SU-DHL-6 (cell line): ENCODE data around the gene PIEZO1.

ENCODE experiments used
- H2AFZ ChIP-seq: fragments of 200-600 bp; sonication (generic); 2 replicates; pipeline ENCODE4 v1.6.1; 2014; ENCODE audit warnings: low read depth, mild to moderate bottlenecking, moderate library complexity, mixed read lengths, antibody characterized with exemption, low read length; ENCODE audit not compliant: severe bottlenecking
- H3F3A ChIP-seq: fragments of 200-600 bp; shearing (Covaris generic); 2 replicates; pipeline ENCODE4 v1.6.0; 2016; ENCODE audit warnings: antibody characterized with exemption, mild to moderate bottlenecking; ENCODE audit not compliant: insufficient read depth
- H3K27ac ChIP-seq: fragments of 200-600 bp; sonication (generic); 2 replicates; pipeline ENCODE4 v1.5.1; 2016; ENCODE audit warnings: low read depth, mild to moderate bottlenecking, low read length, moderate library complexity, mixed read lengths
- H3K27me3 ChIP-seq: fragments of 200-600 bp; sonication (generic), shearing (Covaris generic); 2 replicates; pipeline ENCODE4 v1.6.0; 2014; ENCODE audit warnings: mild to moderate bottlenecking, low read length
- H3K36me3 ChIP-seq: fragments of 200-600 bp; sonication (generic); 2 replicates; pipeline ENCODE4 v1.6.1; 2014; ENCODE audit warnings: mild to moderate bottlenecking, low read length, mixed read lengths
- H3K4me2 ChIP-seq: fragments of 300-600, 200-600 bp; shearing (Covaris generic), sonication (generic); 2 replicates; pipeline ENCODE4 v1.6.0; 2014; ENCODE audit warnings: low read length, low read depth, mild to moderate bottlenecking; ENCODE audit not compliant: poor library complexity, severe bottlenecking
- H3K4me3 ChIP-seq: fragments of 200-600 bp; sonication (generic); 2 replicates; pipeline ENCODE4 v1.5.1; 2014; ENCODE audit warnings: antibody characterized with exemption, low read length, mild to moderate bottlenecking, mixed read lengths; ENCODE audit not compliant: insufficient read depth, poor library complexity, severe bottlenecking
- H3K79me2 ChIP-seq: fragments of 200-600 bp; sonication (generic); 2 replicates; pipeline ENCODE4 v1.6.1; 2014; ENCODE audit warnings: mild to moderate bottlenecking, low read length, moderate library complexity; ENCODE audit not compliant: insufficient read depth
- H3K9ac ChIP-seq: fragments of 200-600 bp; sonication (generic); 2 replicates; pipeline ENCODE4 v1.7.0; 2014; ENCODE audit warnings: mild to moderate bottlenecking, low read length
- H3K9me2 ChIP-seq: fragments of 200-600 bp; sonication (generic); replicated peaks from 2 replicates; pipeline ENCODE4 v1.6.1; 2014; ENCODE audit warnings: low read length; ENCODE audit not compliant: insufficient read depth
- H3K9me3 ChIP-seq: fragments of 200-600 bp; sonication (generic); 2 replicates; pipeline ENCODE4 v1.6.1; 2014; ENCODE audit warnings: low read length, mixed read lengths; ENCODE audit not compliant: insufficient read depth
- H4K20me1 ChIP-seq: fragments of 200-600 bp; sonication (generic); 2 replicates; pipeline ENCODE4 v1.6.1; 2014; ENCODE audit warnings: low read depth, mild to moderate bottlenecking, antibody characterized with exemption, low read length, moderate library complexity, mixed read lengths
- EZH2phosphoT487 ChIP-seq: fragments of 200-600 bp; sonication (generic), shearing (Covaris generic); conservative IDR thresholded peaks from 2 replicates; pipeline ENCODE4 v1.6.1; 2018; ENCODE audit warnings: mild to moderate bottlenecking, antibody characterized with exemption, low read length, moderate library complexity, mixed read lengths
- TF ChIP-seq, protein P1 (sequence below): fragments of 200-600 bp; sonication (generic); IDR thresholded peaks from one replicate; pipeline ENCODE4 v1.5.1; 2017; ENCODE audit warnings: antibody characterized with exemption, mild to moderate bottlenecking, low read length, moderate library complexity; ENCODE audit not compliant: insufficient read depth, poor library complexity, severe bottlenecking

Gene PIEZO1

GRCh38 chr16:88775825-88776224 is 9.2 kb downstream of the PIEZO1 start:
- Histone ChIP-seq H3K4me3 (no peak overlapping the region), H3K27me3 (no peaks in the 10 kb centered on the region), H3K27ac (no peak overlapping the region), H4K20me1 (no peaks in the 10 kb centered on the region), H3F3A (no peaks in the 10 kb centered on the region), H3K9me2 (no peaks in the 10 kb centered on the region), H3K9ac (no peak overlapping the region), H3K79me2 (no peaks in the 10 kb centered on the region), H3K36me3 (no peaks in the 10 kb centered on the region), H3K9me3 (no peaks in the 10 kb centered on the region), H3K4me2 (no peak overlapping the region), H2AFZ (no peak overlapping the region)
- TF ChIP-seq, protein P1, sequence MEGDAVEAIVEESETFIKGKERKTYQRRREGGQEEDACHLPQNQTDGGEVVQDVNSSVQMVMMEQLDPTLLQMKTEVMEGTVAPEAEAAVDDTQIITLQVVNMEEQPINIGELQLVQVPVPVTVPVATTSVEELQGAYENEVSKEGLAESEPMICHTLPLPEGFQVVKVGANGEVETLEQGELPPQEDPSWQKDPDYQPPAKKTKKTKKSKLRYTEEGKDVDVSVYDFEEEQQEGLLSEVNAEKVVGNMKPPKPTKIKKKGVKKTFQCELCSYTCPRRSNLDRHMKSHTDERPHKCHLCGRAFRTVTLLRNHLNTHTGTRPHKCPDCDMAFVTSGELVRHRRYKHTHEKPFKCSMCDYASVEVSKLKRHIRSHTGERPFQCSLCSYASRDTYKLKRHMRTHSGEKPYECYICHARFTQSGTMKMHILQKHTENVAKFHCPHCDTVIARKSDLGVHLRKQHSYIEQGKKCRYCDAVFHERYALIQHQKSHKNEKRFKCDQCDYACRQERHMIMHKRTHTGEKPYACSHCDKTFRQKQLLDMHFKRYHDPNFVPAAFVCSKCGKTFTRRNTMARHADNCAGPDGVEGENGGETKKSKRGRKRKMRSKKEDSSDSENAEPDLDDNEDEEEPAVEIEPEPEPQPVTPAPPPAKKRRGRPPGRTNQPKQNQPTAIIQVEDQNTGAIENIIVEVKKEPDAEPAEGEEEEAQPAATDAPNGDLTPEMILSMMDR = no peak
- no peak for TF ChIP-seq EZH2phosphoT487

GRCh38 chr16:88774544-88775393 is 10.3 kb downstream of the PIEZO1 start:
- Histone ChIP-seq H4K20me1 (no peaks in the 10 kb centered on the region), H3K36me3 (no peaks in the 10 kb centered on the region), H3K9me3 (no peaks in the 10 kb centered on the region), H3K9ac (no peak overlapping the region), H3K4me3 (no peak overlapping the region), H3K27ac (no peak overlapping the region), H3K4me2 (no peak overlapping the region), H2AFZ (no peak overlapping the region), H3K27me3 (no peaks in the 10 kb centered on the region), H3K79me2 (no peaks in the 10 kb centered on the region), H3F3A (no peaks in the 10 kb centered on the region), H3K9me2 (no peaks in the 10 kb centered on the region)
- TF ChIP-seq, protein P1 = no peak
- no peak for TF ChIP-seq EZH2phosphoT487

GRCh38 chr16:88773812-88774291 is 11.2 kb downstream of the PIEZO1 start:
- Histone ChIP-seq H3K9me2 (no peaks in the 10 kb centered on the region), H3K4me3 (no peak overlapping the region), H3K9ac (no peak overlapping the region), H3K27ac (no peak overlapping the region), H3K79me2 (no peaks in the 10 kb centered on the region), H3K4me2 (no peak overlapping the region), H3K9me3 (no peaks in the 10 kb centered on the region), H3F3A (no peaks in the 10 kb centered on the region), H4K20me1 (no peaks in the 10 kb centered on the region), H2AFZ (no peak overlapping the region), H3K27me3 (no peaks in the 10 kb centered on the region), H3K36me3 (no peaks in the 10 kb centered on the region)
- TF ChIP-seq EZH2phosphoT487 = no peak
- TF ChIP-seq, protein P1 = no peak
